Stimulated activated CD8-positive, alpha-beta memory T cell treated with anti-CD3 and anti-CD28 coated beads, Interleukin-15, amount 100 ng/mL, for 48 hours (primary cell): ENCODE results near the gene DCHS2.

Experiments
- DNase-seq, 2 donors: peaks; one replicate each; pipeline ENCODE4 v3.0.0-alpha.2; 2020; ENCODE audit warnings: low read depth in 2 of 2

Gene DCHS2

DNA sequence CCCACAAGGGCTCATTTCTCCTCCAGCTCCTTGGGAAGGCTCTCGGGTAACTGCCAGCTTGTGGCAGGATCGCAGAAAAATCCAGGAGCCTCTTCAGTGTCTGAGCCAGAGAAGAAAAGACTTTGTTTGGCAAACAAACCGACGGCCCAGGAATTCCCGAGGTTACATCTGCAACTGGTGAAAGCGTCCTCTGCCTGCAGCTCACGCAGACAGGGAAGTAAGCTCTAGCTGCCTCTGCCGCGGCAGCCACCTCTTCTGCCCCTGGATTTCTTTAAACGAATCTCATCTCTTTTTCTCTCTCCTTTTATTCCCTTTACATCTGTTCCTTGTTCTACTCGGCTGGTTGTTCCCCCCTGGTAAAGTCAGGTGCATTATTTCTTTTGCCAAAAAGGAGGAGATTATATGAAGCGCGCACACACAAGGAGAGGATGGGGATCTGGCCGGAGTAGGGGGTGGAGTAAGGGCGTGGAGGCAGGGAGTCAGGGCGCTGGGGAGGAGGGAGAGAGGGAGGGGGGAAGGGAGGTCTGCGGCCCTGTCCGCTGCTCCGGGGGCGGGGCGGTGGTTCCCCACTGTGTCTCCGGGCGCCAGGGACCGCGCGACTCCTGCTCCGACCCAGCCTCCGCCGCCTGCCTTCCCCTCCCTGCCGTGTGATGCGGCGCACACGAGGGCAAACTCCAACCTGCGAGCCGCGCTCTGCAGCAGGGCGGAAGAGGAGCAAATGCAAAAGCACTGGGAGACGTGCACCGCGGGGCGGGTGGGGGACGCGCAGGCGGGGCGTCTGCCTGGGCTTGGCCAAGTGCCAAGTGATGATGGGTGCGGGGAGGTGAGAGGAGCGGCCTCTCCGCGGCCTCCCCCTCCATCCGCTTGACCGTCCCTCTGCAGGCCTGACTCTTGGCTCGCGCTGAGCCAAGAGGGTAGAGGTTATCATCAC, at the start of gene DCHS2:
DCHS2 (minus strand) TSS at position 459 of the 931 bp plus-strand sequence; CDS start at position 15, 444 bp downstream.
- DNase-seq = no peak

DNA sequence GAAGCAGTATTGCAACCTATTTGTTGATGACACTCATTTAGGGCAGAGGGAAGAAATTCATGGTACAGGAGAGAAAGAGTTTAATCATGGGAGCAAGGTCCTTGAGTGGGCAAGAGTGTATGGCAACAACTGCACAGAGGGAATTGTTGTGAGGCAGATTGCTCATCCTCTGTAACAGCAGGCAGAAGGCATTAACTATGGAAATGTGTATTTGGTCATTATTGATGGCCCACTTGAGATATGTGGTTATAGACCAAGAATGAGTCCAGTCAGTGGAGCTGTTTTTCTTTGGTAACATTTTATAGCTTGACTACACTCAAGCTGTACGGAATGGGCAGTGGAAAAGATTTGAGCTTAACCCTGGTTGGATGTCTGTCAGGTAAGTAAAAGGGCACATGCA, 42.7 kb upstream of the DCHS2 start:
- no peak for DNase-seq

DNA sequence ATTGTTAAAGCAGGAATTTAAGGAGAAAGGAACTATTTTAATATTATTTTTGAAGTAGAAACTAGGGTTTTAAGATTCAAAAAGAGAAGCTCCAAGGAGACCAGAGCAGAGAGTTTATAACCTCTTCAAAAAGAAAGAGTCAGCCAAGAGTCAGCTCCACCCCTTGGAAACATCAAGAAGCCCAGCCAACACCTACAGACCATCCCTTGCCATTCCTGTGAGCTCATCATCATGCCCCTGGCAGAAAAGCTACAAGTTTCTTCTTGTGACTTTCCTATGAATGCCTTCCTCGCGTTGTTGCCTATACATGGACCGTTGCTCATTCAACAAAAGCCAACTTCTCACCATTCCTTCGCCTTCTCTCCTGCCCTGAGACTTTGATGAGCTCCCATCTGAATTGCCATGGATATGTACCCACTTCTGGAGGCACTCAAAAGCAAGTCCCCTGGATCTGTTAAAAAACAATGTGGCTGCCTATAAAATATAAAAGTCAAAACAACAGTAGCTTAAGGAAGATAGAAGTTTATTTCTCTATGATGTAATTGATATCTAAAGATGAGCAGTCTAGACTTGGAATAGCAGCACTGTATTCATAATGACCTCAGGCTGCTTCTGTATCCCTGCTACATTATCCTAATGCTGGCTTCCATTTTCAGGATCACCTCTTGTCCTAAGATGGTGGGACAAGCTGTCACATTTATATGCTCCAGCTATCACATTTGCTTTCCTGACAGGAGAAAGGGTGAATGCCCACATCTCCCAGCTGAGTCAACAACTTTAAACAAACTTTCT, 38.3 kb upstream of the DCHS2 start:
- no peak for DNase-seq

GRCh38 chr4:154528869-154529268, 37.3 kb upstream of the DCHS2 start:
- DNase-seq = no peak

DNA sequence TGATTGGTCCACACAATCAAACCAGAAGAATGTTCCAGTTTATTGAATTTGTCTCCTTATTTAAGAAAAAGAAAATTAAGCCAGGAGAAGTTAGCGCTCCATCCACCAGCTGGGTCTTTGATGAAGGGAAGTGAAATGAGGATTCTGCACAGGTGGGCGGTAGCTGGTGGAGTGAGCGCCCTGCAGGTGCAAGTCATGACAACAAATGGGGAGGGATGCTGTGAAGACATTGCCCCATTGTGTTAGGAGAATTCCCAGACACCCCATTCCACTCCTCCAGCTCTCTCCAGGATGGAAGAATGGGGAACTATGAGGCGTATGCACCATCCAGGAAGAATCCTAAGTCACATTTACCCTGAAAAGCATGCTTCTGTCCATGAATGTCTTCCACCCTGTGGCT, 35.7 kb upstream of the DCHS2 start:
- no peak for DNase-seq

DNA sequence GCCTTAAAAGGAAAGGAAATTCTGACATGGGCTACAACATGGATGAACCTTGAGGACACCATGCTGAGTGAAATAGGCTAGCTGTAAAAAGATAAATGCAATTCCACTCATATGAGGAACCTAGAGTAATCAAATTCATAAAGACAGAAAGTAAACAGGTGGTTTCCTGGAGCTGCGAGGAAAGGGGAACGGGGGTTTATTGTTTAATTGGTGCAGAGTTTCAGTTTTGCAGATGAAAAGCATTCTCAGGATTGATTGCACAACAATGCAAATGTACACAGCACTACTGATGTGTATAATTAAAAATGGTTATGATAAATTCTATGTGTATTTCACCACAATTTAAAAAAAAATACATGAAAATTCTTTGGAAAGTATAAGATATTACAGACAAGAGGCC, 34.6 kb upstream of the DCHS2 start:
- DNase-seq = no peak

GRCh38 chr4:154521607-154522006, 30.0 kb upstream of the DCHS2 start:
- DNase-seq = no peak

GRCh38 chr4:154519214-154519613, 27.6 kb upstream of the DCHS2 start:
- no peak for DNase-seq

DNA sequence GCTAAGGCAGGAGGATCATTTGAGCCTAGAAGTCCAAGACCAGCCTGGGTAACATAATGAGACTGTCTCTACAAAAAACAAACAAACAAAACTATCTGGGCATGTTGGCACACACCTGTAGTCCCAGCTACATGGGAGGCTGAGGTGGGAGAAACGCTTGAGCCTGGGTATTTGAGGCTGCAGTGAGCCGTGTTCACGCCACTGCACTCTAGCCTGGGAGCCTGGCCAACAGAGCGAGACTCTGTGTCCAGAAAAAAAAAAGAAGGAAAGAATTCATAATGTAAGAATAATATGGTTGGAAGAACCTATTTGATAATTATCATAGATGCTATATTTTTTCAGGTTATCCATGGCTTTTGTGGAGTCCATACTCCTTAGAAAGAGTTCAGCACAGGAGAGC, 26.0 kb upstream of the DCHS2 start:
- no peak for DNase-seq

- DNase-seq = no peak
Measured at GRCh38 chr4:154516318-154517029, 24.9 kb upstream of the DCHS2 start.

GRCh38 chr4:154511981-154512380, 20.4 kb upstream of the DCHS2 start:
- DNase-seq = no peak

GRCh38 chr4:154511548-154511947, 19.9 kb upstream of the DCHS2 start:
- DNase-seq = no peak

- no peak for DNase-seq
Measured at GRCh38 chr4:154507156-154507555, 15.6 kb upstream of the DCHS2 start.

DNA sequence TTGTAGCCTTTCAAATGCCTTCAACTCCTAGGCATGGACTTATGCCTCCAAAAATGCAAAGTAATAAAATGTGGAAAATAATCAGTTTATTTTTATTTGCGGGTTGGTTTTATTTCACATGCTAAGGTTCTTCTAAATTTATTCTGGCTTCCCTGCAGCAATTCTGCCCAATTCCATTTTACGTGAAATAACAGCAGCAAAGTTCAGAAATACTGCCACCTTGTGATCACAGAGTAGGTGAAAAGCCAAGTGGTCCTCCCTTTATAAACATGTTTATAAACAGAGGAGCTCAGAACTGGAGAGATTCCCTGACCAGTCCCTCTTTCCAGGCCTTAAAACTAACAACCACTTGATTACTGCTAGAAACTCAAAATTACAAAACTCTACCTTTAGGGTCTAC, 14.7 kb upstream of the DCHS2 start:
- no peak for DNase-seq

- no peak for DNase-seq
Measured at GRCh38 chr4:154503598-154503997, 12.0 kb upstream of the DCHS2 start.

GRCh38 chr4:154502111-154502510, 10.5 kb upstream of the DCHS2 start:
- no peak for DNase-seq

- DNase-seq = no peak
Measured at GRCh38 chr4:154497889-154498288, 6.3 kb upstream of the DCHS2 start.

GRCh38 chr4:154495867-154496266, 4.3 kb upstream of the DCHS2 start:
- DNase-seq = no peak

- DNase-seq = no peak
Measured at GRCh38 chr4:154492288-154492687, 689 bp upstream of the DCHS2 start.

- DNase-seq = no peak
Measured at GRCh38 chr4:154490583-154491340, 837 bp downstream of the DCHS2 start.

DNA sequence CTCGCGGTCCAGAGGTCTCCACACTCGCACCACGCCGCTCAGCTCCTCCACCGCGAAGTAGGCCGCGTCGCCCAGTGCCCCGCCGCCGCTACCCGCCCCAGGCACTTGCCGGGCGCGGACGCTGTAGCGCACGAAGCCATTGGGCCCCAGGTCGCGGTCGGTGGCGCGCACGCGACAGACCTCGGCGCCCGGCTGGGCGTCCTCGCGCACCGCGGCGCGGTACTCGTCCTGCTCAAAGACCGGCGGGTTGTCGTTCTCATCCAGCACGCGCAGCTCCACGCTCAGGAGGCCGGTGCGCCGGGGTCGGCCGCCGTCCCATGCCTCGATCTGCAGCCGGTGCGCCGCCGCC, 1.4 kb downstream of the DCHS2 start:
- no peak for DNase-seq
